GM21515 (cell line): ENCODE data around the gene TDRD10.
"Not testable (repeated sequence)": the region's sequence is repeated elsewhere in the genome, so short reads cannot be mapped to it uniquely, and the experiment has no call there.

Experiments
- ATAC-seq: cut with Tn5 transposase; IDR thresholded peaks from one replicate; pipeline ENCODE4 v1.9.1; 2021; ENCODE audit not compliant: unreplicated experiment

The TDRD10 gene

DNA sequence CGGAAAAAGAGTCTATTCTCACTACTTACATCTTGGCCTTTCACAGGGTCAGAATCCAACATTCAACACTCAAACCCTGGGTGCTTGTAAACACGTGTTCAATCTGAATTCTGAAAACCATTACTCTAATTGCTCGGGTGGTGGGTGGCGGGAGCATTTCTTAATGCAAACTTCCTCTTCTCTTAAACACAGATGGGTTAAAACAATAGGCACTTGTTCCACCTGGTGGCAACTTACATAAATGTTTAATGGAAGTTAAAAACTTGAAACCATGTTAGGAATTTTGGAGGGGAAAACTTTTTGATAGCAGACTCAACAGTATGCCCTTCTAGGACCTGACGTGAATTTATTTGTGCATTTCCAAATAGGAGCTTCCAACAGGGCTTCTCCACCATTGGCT is 23.4 kb upstream of the TDRD10 start:
- no peak for ATAC-seq

DNA sequence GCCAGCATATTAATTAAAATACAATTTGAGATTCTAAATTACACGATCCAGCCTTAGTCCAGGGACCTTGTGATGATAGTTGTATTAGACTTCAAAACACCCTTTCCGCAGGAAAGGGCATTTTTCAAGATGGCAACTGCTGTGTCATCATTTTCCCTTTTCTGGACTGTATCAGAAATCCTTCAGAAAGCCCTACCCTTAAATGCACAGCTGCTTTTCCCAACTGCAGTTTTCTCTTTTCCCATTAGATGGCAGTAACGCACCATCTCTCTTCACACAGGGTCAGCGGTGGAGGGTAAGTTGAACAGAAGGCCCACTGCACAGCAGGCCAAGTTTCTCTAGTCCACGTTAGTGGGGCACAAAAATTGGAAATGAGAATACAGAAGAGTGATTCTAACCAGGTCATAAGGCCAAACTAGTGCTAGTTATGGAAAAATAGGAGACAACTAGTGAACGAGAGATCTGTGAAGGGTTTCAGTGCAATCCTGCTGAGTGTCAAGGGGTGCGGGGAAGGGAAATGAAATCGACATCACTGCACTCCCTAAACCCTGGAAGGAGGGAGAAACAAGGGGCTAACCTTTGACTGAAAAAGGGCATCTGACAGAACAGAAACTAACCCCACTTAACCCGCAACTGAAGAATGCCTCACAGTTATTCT is 22.1 kb upstream of the TDRD10 start:
- no peak for ATAC-seq

DNA sequence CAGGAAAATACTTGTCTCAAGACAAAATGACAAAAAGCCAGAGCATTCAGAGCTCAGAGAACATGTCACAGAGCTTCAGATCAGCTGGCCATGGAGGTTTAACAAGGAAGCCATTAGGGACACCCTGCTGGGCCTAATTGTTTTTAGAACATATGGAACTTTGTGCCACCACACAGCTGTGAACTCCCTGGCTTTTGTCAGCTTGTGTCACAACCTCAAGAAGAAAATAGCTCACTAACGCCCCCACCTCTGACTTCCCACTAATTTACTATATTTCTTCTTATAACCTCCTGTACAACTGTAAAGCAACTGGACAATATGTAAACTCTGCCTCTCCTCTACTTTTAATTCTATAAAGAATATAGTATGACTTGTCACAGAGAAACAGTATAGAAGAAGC is 21.0 kb upstream of the TDRD10 start:
- ATAC-seq, result no peak

GRCh38 chr1:154483941-154484803 is 17.8 kb upstream of the TDRD10 start:
- ATAC-seq, result no peak

DNA sequence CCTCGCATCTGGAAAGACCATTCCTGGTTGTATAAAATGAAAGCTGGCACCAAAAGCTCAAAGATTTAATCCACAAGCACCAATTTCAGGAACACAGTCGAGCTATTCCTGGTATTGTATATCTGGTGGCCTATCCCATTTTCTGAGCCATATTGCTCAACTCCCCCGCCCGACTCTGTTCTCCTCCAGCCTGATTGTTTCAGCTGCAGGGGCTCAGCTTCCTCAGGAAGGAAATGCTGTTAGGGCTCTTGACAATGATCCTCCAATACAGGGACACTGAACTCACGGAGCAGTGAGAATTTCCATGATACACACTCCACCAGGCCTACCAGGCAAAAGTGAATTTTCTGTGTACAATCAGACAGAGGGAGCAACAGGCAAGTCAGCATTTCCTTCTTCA is 16.9 kb upstream of the TDRD10 start:
- no peak for ATAC-seq

DNA sequence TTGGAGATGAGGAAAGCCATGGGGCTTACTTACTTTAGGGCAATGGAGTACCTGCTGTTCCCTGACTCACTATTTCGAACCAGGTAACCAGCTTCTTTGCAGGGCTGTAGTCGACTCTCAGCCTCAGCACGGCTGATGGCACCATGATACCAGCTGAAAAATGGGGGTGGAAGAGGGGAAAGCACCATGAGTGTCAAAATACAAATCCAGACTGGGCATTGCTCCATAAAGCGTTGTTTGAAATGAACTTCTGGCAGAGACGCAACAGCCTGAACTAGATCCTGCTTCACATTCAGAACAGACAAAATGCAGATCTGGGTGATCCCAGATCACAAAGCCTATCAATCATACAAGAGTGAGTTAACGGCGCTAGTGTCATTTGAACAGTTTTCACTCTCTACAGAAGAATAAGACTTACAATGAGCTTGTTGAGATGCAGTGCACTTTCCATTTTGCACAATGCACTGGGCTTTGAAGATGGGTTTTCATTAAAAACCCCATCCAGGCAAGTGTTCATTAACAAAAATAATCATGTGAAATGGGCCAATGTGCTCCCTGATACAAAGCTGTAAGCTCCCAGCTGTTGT is 16.0 kb upstream of the TDRD10 start:
- no peak for ATAC-seq

DNA sequence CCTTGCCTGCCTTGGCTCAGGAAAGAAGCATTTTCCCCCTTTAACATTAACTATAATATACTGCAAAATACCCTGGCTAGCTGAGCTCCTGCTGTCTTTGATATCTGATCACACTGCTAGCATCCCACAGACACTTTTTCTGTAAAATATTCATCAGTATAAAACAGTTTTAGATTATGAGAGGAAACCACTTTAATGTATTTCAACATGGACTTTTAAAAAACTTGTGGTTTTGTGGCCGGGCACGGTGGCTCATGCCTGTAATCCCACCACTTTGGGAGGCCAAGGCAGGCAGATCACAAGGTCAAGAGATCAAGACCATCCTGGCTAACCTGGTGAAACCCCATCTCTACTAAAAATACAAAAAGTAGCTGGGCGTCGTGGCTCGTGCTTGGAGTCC is 15.3 kb upstream of the TDRD10 start:
- not testable (repeated sequence) for ATAC-seq

- no peak for ATAC-seq
Observed at GRCh38 chr1:154488922-154489321, 13.1 kb upstream of the TDRD10 start.

DNA sequence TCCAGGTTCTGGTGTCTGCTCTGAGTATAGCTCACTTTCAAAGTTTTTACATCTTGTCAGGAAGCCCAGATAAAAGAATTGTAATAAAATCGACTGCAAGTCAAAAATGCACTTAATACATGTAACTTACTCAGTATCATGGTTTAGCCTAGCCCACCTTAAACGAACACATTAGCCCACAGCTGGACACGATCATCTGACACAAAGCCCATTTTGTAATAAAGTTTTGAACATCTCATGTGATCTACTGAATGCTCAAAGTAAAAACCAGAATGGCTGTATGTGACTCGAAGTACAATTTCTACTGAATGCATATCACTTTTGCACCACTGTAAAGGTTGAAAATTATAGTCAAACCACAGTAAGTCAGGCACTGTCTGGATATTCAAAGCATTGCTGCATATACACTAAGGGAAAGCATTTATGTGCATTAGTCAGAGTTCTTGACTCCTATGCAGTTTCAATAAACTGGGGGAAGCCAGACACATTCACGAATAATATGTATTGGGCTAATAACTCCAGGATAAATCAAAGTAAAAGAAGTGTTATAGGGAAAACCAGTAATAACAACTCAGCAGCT is 12.2 kb upstream of the TDRD10 start:
- no peak for ATAC-seq

DNA sequence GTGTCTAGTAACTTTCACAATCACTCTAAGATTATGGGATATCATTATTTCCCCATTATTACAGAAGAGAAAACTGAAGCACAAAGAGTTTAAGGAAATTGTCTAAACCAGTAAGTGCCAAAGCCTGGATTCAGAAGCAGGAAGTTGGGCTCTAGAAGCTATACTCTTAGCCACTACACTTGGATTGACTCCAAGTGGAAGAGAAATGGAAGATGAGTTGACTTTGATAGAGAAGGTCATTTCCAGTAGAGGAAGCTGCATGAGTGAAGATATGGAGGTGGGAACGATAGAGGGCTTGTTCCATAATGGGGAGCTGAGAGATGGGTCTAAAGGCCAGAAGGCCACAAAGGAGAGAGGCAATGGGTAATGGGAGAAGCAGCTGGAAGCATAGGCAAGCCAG is 11.7 kb upstream of the TDRD10 start:
- no peak for ATAC-seq

- ATAC-seq, result no peak
Observed at GRCh38 chr1:154492115-154492514, 9.9 kb upstream of the TDRD10 start.

DNA sequence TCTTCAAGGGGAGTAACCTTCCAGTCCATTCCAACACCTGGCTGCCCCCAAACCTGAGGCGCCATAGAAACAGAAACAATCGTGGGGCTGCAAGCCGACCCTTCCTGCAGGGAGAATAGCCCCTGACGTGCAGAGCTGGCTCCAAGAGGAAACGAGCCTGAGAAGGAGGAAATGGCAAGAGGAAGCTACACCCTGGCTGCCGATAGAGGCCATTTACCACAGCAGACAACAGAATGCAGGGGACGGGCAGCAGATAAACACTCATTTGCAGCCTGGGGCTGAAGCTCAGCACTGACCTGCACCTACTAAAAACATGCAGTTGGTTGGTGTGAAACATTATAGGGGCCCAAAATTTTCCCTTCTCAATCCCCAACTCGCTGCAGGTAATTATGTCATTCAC is 8.7 kb upstream of the TDRD10 start:
- no peak for ATAC-seq

DNA sequence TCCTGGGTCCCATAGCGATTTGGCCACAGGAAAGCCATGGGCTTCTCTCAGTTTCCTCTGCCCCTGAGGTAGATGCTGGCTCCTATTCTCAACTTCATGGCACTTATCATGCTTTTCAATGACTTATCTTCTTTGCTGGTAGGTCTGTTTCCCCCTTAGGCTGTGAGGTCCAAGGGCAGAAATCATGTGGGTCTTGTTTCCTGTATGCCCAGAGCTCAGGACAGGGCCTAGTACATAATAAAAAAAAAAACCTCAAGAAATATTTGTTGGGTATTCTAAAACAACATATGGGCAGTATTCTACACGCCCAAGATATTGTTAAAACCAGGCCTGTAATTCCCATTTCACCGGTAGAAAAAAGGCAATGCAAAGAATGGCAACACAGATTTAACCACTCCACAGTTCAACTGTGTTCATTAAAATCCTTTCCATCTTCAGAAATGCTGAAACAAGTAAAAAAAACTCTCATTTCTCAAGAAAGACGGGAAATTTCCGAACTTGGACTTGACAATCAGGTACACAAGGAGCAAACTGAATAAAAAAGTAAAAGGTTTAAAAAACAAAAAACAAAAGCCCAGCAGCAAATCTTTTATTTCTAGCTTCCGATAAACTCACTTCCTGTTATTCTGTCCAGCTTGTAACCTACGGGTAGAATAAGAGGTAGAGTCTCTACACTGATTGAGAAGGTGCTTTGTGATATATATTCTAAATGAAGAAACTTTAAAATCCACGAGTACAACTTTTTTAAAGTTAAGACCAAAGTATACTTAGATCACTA is 6.3 kb upstream of the TDRD10 start:
- ATAC-seq, result no peak

DNA sequence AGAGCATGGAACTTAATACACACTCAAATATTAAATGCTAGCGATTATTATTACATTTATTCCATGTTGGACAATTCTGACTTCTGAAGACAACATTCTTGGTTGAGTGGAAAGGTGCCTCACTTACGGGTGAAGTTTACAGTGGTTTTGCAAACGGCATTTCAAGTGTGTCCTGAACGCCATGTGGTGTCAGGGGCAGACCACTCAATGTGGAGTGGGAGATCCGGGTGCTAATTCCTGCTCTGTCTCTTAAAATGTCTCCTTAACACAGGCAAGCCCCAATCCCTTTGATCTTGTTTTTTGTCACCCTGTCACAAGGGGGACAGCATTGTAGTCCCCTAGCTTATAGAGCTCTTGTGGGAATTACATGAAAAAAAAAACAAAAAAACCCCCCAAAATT is 5.6 kb upstream of the TDRD10 start:
- ATAC-seq, result no peak

GRCh38 chr1:154497026-154497806 is 4.8 kb upstream of the TDRD10 start:
- no peak for ATAC-seq

DNA sequence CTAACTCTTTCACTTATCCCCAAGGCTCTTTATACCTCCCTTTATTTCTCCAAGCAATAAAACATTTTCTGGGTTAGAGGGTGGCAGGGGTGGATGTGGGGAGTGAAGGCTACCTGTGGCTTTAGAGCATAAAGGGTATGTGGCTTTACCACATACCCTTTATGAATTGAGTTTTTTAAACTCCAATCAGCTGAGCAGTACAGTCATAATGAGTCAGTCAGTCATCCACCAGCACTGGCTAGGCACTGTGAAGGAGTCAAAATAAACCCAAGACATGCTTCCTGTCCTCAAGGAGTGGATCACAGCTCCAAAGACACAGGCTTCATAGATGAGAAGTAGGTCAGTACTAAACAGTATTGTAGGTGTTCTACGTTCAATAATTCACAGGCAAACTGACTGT is 2.6 kb upstream of the TDRD10 start:
- no peak for ATAC-seq

DNA sequence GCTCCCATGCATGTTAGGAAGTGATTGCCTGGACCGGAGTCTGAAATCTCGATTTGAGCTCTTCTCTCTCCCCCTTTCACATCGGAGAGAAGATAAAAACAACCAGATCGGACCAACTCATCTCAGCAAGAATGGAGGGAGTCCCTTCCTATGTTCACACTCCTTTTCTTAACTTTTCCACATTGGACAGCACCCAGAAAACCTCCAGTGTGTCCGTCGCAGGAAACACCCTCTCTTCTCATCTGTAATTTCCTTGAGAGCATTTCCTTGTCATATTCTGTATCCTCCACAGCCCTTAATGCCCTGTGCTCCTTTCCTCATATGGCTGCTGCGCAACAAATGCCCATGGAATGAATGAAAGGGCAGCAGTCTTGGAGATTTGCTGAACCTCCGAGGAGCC is 1.5 kb upstream of the TDRD10 start:
- no peak for ATAC-seq

GRCh38 chr1:154501423-154502065 is 475 bp upstream of the TDRD10 start:
- ATAC-seq, result no peak

- no peak for ATAC-seq
Observed at GRCh38 chr1:154502744-154503115, 711 bp downstream of the TDRD10 start.

- no peak for ATAC-seq
Observed at GRCh38 chr1:154503898-154504297, 1.9 kb downstream of the TDRD10 start.
